ENCODE results near the gene SUCLA2. TPM values are rescaled to one million over a fixed set of nuclear protein-coding genes. Genes with fewer than 3 reads are reported as not detected.

SUCLA2 gene
- total RNA-seq, 2 donors from 2014 or later, result 42.1 to 45.7 TPM

- Histone ChIP-seq H3K36me3 (no peaks in the 10 kb centered on the region), H3K9me3 (no peaks in the 10 kb centered on the region), H3K27ac (no peak overlapping the region), H3K4me3 (no peak overlapping the region), H3K4me1 (replicated peaks) (no peaks in the 10 kb centered on the region), H3K27me3 (replicated peaks; ENCODE audit: insufficient read depth) (no peaks in the 10 kb centered on the region)
- no peak for DNase-seq (ENCODE audit: low spot score)
- TF ChIP-seq, protein P1, sequence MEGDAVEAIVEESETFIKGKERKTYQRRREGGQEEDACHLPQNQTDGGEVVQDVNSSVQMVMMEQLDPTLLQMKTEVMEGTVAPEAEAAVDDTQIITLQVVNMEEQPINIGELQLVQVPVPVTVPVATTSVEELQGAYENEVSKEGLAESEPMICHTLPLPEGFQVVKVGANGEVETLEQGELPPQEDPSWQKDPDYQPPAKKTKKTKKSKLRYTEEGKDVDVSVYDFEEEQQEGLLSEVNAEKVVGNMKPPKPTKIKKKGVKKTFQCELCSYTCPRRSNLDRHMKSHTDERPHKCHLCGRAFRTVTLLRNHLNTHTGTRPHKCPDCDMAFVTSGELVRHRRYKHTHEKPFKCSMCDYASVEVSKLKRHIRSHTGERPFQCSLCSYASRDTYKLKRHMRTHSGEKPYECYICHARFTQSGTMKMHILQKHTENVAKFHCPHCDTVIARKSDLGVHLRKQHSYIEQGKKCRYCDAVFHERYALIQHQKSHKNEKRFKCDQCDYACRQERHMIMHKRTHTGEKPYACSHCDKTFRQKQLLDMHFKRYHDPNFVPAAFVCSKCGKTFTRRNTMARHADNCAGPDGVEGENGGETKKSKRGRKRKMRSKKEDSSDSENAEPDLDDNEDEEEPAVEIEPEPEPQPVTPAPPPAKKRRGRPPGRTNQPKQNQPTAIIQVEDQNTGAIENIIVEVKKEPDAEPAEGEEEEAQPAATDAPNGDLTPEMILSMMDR (IDR thresholded peaks at IDR 0.05), result no peak
- TF ChIP-seq POLR2A (IDR thresholded peaks at IDR 0.05) (no peak), POLR2AphosphoS5 (IDR thresholded peaks at IDR 0.05) (no peak)
- WGBS, result 100% methylated on average over 1 of the region's 1 CpG
- intact Hi-C loops (cut with DNase I), result no loop called here
Observed at GRCh38 chr13:47990427-47990826, 10.6 kb downstream of the SUCLA2 start.

DNA sequence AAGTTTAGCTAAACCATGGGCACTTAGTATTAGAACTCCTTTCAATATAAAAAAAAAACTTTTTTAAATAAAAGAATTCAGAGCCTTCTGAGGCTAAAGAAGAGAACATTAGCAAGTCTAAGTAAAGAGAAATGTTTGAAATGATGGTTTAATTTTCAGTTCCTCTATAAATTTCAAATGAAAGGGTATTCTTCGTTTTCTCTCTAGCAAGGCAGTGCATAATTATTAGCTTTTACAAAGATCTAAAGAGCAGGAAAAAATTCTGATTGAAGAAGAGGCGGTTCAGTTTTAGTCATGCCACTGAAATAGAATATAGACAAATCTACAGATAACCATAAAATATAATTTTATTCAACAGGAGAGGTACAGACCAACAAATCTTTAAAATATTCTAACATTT lies 18.0 kb downstream of the SUCLA2 start:
- TF ChIP-seq, protein P1 (IDR thresholded peaks at IDR 0.05), result no peak
- TF ChIP-seq POLR2AphosphoS5 (IDR thresholded peaks at IDR 0.05), result no peak
- TF ChIP-seq POLR2A (IDR thresholded peaks at IDR 0.05), result no peak
- WGBS, result 84% methylated on average over 2 of the region's 2 CpGs
- no peaks in the 10 kb centered on the region for H3K4me1 ChIP-seq (replicated peaks)
- H3K36me3 ChIP-seq, result no peaks in the 10 kb centered on the region
- DNase-seq (ENCODE audit: low spot score), result no peak
- intact Hi-C loops (cut with DNase I), result no loop called here
- H3K9me3 ChIP-seq, result no peaks in the 10 kb centered on the region
- H3K4me3 ChIP-seq, result no peak overlapping the region
- no peak overlapping the region for H3K27ac ChIP-seq
- H3K27me3 ChIP-seq (replicated peaks; ENCODE audit: insufficient read depth), result no peaks in the 10 kb centered on the region

- Histone ChIP-seq H3K27me3 (replicated peaks; ENCODE audit: insufficient read depth) (no peaks in the 10 kb centered on the region), H3K4me3 (no peak overlapping the region), H3K4me1 (replicated peaks) (no peaks in the 10 kb centered on the region), H3K9me3 (no peaks in the 10 kb centered on the region), H3K27ac (no peak overlapping the region), H3K36me3 (no peaks in the 10 kb centered on the region)
- DNase-seq (ENCODE audit: low spot score), result no peak
- TF ChIP-seq POLR2A (IDR thresholded peaks at IDR 0.05), result no peak
- TF ChIP-seq POLR2AphosphoS5 (IDR thresholded peaks at IDR 0.05), result no peak
- TF ChIP-seq, protein P1 (IDR thresholded peaks at IDR 0.05), result no peak
- intact Hi-C loops (cut with DNase I), result no loop called here
- 88% methylated on average over 1 of the region's 1 CpG for WGBS
Observed at GRCh38 chr13:47976325-47976724, 24.7 kb downstream of the SUCLA2 start.

GRCh38 chr13:47964863-47965262 lies 36.2 kb downstream of the SUCLA2 start:
- Histone ChIP-seq H3K27ac (no peak overlapping the region), H3K27me3 (replicated peaks; ENCODE audit: insufficient read depth) (no peaks in the 10 kb centered on the region), H3K4me1 (replicated peaks) (no peaks in the 10 kb centered on the region), H3K36me3 (no peaks in the 10 kb centered on the region), H3K4me3 (no peak overlapping the region), H3K9me3 (no peaks in the 10 kb centered on the region)
- DNase-seq (ENCODE audit: low spot score), result no peak
- intact Hi-C loops (cut with DNase I), result no loop called here
- TF ChIP-seq POLR2AphosphoS5 (IDR thresholded peaks at IDR 0.05), result no peak
- TF ChIP-seq POLR2A (IDR thresholded peaks at IDR 0.05), result no peak
- TF ChIP-seq, protein P1 (IDR thresholded peaks at IDR 0.05), result no peak
- WGBS, result 96% methylated on average over 3 of the region's 3 CpGs

- intact Hi-C loops (cut with DNase I), result no loop called here
- no peak for DNase-seq (ENCODE audit: low spot score)
- H3K9me3 ChIP-seq, result no peaks in the 10 kb centered on the region
- WGBS, result 94% methylated on average over 1 of the region's 1 CpG
- H3K4me1 ChIP-seq (replicated peaks), result no peaks in the 10 kb centered on the region
- no peak overlapping the region for H3K27ac ChIP-seq
- TF ChIP-seq POLR2A (IDR thresholded peaks at IDR 0.05), result no peak
- H3K4me3 ChIP-seq, result no peak overlapping the region
- no peaks in the 10 kb centered on the region for H3K27me3 ChIP-seq (replicated peaks; ENCODE audit: insufficient read depth)
- no peaks in the 10 kb centered on the region for H3K36me3 ChIP-seq
Observed at GRCh38 chr13:47962237-47962636, 38.8 kb downstream of the SUCLA2 start.
